ENCODE data around the gene CFAP100.

DNA sequence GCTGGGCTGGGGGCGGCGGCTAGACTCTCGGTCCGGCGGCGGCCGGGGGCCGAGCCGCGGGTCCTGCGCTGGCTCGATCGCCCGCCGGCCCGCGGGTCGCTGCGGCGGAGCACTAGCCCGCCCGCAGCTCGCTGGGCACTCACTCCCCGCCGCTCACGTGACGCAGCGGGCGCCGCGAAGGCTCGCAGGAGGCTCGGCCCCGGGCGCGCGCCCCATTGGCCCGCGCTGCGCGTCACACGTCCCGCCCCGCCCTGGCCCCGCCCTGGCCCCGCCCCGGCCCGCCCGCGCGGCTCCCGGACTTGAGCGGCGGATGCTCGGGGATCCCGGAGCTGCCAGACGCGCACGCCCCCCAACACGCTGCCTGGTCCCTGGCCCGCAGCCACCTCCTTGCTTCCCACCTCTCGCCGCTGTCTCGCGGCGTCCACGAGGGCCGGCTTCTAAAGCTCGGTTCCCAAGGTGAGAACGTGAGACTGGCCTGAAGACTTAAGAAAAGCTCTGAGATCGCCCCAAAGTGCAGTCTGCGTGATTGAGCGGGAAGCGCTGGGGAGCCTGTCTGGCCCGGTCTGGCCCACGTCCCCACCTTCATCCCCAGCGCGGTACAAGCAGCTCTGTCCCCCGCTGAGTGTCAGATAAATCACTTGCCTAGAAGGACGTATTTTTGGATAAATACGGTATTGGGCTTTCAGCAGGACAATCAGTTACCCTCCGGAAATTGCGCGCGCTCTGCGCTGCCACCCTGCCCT, 37.2 kb upstream of the CFAP100 start, which contains the start of gene KLF15:
- TF ChIP-seq, protein P1, sequence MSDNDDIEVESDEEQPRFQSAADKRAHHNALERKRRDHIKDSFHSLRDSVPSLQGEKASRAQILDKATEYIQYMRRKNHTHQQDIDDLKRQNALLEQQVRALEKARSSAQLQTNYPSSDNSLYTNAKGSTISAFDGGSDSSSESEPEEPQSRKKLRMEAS (IDR thresholded peaks at IDR 0.05): no peak
- no peak for TF ChIP-seq YY1 (IDR thresholded peaks at IDR 0.05; ENCODE audit: low read depth)
- no peak for TF ChIP-seq CEBPB (IDR thresholded peaks at IDR 0.05)

Measured in Ishikawa (cell line).